AG04450 (cell line): ENCODE results near the gene IBTK. TPM values are rescaled to one million over a fixed set of nuclear protein-coding genes. Genes with fewer than 3 reads are reported as not detected.
"Not testable (repeated sequence)": the region's sequence is repeated elsewhere in the genome, so short reads cannot be mapped to it uniquely, and the experiment has no call there.

ENCODE experiments used
- CTCF ChIA-PET: fragments of 300-600, 350-600 bp; formaldehyde crosslinking; extraction: SDS; loops from one replicate; lab custom pipeline; 2022; ENCODE audit warnings: antibody characterized with exemption, inconsistent platforms; lab: Charles Lee
- POLR2A ChIA-PET: fragments of 350-600 bp; formaldehyde crosslinking; extraction: SDS; loops from one replicate; lab custom pipeline; 2021; ENCODE audit warnings: antibody characterized with exemption, inconsistent platforms; lab: Yijun Ruan, JAX
- DNase-seq: peaks from one replicate; pipeline ENCODE4 v3.0.0-alpha.2; 2011; ENCODE audit warnings: low read depth, low spot score
- H3K27ac ChIP-seq: one replicate; pipeline ENCODE4 v1.5.1; 2012; ENCODE audit warnings: low read depth, low read length, control low read depth
- H3K27me3 ChIP-seq: one replicate; pipeline ENCODE4 v1.6.0; 2012; ENCODE audit warnings: low read length; ENCODE audit not compliant: control insufficient read depth, insufficient read depth
- H3K4me3 ChIP-seq: 2 replicates; pipeline ENCODE4 v1.5.1; 2011; ENCODE audit warnings: mild to moderate bottlenecking, low read depth, low read length, control low read depth
- H3K9me3 ChIP-seq: 2 replicates; pipeline ENCODE4 v1.5.1; 2012; ENCODE audit warnings: low read length; ENCODE audit not compliant: control insufficient read depth, insufficient read depth
- CTCF ChIP-seq: IDR thresholded peaks from 2 replicates; pipeline ENCODE4 v1.5.1; 2011; ENCODE audit warnings: low read depth, low read length, control low read depth, inconsistent platforms
- polyA plus RNA-seq: library from polyadenylated mRNA; depleted of rRNA; stranded (reverse); fragments of >200 nt; gene quantifications from 2 replicates; pipeline ENCODE4 v1.2.3, GENCODE V29; 2011

Gene IBTK
- polyA plus RNA-seq, 1 experiment, result 39.8 TPM

DNA sequence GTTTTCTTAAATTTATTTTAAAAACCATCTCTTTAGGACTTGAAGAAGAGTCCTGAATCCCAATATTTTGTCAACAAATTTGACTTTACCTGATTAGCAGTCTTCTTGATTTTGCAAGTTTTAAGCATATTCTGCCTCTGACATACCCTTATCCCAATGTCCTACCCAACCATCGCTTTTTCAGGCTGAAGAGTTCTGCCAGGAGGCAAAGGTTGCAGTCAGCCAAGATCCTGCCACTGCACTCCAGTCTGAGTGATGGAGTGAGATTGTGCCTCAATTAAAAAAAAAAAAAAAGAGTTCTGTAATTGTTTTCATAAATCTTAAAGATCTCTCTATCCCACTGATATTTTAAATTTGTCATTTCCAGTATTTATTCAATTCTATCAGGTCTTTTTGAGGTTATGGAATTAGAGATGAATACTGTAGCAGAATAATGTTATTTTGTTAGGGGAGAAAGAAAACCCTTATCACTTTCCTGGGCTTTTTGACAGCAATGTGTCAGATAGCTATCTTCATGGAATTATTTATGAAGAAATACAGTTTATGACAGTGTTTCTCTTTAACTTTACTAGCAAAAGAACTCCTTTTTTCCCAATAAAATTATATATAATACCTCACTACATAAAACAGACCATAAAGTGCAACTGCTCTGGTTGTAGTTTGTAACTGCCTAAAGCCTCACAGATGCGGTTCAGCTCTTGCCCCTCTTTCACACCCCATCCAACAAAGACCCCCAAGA lies 78.2 kb downstream of the IBTK start:
- TF ChIP-seq CTCF, result no peak

DNA sequence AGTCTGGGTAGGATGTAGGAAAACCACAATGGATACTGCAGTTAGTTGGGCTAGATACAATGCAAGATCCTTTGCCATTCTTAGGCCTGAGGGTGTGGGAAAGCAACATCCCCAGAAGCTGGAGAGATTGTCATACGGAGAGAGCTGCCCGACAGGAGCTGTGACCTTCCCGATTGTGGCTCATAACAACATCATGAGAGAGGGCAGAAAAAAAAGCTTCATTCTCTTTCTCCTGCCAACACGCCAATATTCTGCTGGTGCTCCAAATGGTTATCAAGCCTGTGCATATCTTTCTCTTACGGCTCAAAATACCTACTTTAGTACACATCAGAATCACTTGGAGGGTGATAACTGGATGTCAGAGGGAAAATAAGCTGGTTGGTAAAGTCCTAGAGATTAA lies 81.1 kb downstream of the IBTK start:
- no peak overlapping the region for H3K4me3 ChIP-seq
- H3K27me3 ChIP-seq, result no peaks in the 10 kb centered on the region
- ChIA-PET CTCF (no interaction called here), POLR2A (no interaction called here)
- H3K9me3 ChIP-seq, result no peaks in the 10 kb centered on the region
- DNase-seq, result no peak
- no peak for TF ChIP-seq CTCF
- H3K27ac ChIP-seq, result no peak overlapping the region

More for the DNA sequence above, 78.2 kb downstream of the IBTK start:
- ChIA-PET CTCF (interaction anchor here (1.0 to 1.1 kb wide), 2 partner anchors 9 to 898 kb away, joined by 3 read pairs; partner anchors contain the start of gene DOP1A), POLR2A (no interaction called here)
- H3K4me3 ChIP-seq, result no peak overlapping the region
- H3K9me3 ChIP-seq, result no peaks in the 10 kb centered on the region
- no peak for DNase-seq
- H3K27me3 ChIP-seq, result no peaks in the 10 kb centered on the region
- no peak overlapping the region for H3K27ac ChIP-seq

GRCh38 chr6:82160255-82160990 lies 87.1 kb downstream of the IBTK start:
- no peak for TF ChIP-seq CTCF
- no peaks in the 10 kb centered on the region for H3K9me3 ChIP-seq
- DNase-seq, result no peak
- ChIA-PET CTCF (interaction anchor here (1.4 kb wide), 1 partner anchor 16 kb away, joined by 3 read pairs; no protein-coding TSS in a partner anchor), POLR2A (no interaction called here)
- H3K27ac ChIP-seq, result no peak overlapping the region
- no peak overlapping the region for H3K4me3 ChIP-seq
- H3K27me3 ChIP-seq, result no peaks in the 10 kb centered on the region

DNA sequence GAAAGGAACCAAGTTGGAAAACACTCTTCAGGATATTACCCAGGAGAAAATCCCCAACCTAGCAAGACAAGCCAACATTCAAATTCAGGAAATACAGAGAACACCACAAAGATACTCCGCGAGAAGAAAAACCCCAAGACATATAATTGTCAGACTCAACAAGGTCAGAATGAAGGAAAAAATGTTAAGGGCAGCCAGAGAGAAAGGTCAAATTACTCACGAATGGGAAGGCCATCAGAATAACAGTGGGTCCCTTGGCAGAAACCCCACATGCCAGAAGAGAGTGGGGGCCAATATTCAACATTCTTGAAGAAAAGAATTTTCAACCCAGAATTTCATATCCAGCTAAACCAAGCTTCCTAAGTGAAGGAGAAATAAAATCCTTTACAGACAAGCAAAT lies 94.8 kb downstream of the IBTK start:
- DNase-seq, H3K9me3 ChIP-seq, H3K27me3 ChIP-seq, H3K27ac ChIP-seq, H3K4me3 ChIP-seq, POLR2A ChIA-PET: not testable (repeated sequence)
- CTCF ChIA-PET, result interaction anchor here (0.6 kb wide), 1 partner anchor 802 kb away, joined by 3 read pairs; no protein-coding TSS in a partner anchor

- H3K27ac ChIP-seq, DNase-seq, H3K27me3 ChIP-seq, H3K9me3 ChIP-seq, H3K4me3 ChIP-seq, POLR2A ChIA-PET, CTCF ChIA-PET: not testable (repeated sequence)
These were observed 96.4 kb downstream of the IBTK start for GRCh38 chr6:82151147-82151546.

DNA sequence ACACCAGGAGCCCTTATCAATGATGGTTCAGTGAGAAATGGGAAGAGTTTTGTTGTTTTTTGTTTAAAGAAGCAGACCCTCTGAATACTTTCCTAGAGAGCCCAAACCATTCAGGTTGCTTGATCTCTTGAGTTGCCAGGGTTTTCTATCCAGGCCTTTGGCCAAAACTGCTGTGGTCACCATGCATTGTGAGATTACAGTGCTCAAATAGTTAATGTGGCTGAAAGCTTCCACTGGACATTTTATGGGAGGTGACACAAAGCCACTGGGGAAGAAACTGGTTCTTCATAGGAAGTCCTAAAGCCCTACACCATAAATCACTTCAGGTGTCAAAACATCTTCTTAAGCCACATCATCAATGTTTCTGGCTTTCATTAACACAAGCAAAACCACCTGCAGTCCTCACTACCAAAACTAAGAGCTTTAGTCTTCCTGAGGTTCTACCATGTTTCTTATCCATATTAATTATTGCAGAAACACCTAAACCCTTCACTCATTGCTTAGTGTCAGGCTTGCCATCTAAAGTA lies 101.6 kb downstream of the IBTK start:
- no peak overlapping the region for H3K4me3 ChIP-seq
- no peak for DNase-seq
- no peaks in the 10 kb centered on the region; the same call in 1 of the 2 replicates for H3K9me3 ChIP-seq
- no peak for TF ChIP-seq CTCF
- CTCF ChIA-PET, result interaction anchor here (1.4 kb wide), 1 partner anchor 32 kb away, joined by 3 read pairs; no protein-coding TSS in a partner anchor
- no peak overlapping the region for H3K27ac ChIP-seq
- no peaks in the 10 kb centered on the region for H3K27me3 ChIP-seq
- POLR2A ChIA-PET, result no interaction called here
